ENCODE results near the gene MYRF.

DNA sequence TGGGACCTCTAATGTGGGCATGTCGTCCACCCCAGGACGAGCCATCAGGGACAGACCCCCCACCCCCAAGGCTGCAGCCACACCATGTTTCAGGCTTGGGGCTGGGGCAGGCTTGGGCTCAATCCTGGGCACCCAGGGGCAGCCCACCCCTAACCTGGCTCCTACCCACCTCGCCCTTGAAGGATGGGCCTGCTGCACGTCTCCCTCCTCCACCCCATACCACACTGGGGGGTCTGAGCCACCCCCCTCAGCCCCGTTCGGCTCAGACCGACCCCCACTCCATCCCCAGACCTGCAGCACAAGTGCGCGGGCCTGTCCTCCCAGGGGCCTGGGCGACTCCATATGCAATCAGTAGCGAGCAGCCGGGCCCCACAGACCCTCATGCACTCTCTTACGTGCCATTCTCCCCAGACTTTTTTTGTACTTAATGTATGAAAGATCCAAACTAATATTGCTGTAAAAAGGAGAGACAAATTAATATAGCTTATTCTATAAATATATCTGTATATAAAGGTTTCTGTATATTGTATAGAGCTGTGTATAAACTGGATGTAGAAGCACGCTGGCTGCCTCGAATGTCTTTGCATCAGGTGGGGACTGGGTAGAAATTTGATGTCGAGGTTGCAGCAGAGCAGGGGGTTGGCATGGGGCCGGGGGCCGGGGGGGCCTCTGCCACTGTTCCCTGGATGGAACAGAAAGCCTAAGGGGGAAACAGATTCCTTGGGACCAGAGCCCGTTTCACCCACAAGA, 5.8 kb upstream of the MYRF start:
- no peak for TF ChIP-seq POLR2A (IDR thresholded peaks at IDR 0.05; ENCODE audit: insufficient read depth in 1 of 2, low read depth in 2 of 2, low read length in 2 of 2)
- no peak for TF ChIP-seq EZH2 (conservative IDR thresholded peaks at IDR 0.05; ENCODE audit: low read depth, low read length)
- no peak for TF ChIP-seq ZEB1 (IDR thresholded peaks at IDR 0.05; ENCODE audit: insufficient replicate concordance, low read depth)
- TF ChIP-seq, protein P1, sequence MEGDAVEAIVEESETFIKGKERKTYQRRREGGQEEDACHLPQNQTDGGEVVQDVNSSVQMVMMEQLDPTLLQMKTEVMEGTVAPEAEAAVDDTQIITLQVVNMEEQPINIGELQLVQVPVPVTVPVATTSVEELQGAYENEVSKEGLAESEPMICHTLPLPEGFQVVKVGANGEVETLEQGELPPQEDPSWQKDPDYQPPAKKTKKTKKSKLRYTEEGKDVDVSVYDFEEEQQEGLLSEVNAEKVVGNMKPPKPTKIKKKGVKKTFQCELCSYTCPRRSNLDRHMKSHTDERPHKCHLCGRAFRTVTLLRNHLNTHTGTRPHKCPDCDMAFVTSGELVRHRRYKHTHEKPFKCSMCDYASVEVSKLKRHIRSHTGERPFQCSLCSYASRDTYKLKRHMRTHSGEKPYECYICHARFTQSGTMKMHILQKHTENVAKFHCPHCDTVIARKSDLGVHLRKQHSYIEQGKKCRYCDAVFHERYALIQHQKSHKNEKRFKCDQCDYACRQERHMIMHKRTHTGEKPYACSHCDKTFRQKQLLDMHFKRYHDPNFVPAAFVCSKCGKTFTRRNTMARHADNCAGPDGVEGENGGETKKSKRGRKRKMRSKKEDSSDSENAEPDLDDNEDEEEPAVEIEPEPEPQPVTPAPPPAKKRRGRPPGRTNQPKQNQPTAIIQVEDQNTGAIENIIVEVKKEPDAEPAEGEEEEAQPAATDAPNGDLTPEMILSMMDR (CRISPR knock-in tag; IDR thresholded peaks at IDR 0.05) = no peak
- no peak for TF ChIP-seq ZNF790 (CRISPR knock-in tag; IDR thresholded peaks at IDR 0.05; ENCODE audit: borderline replicate concordance)
- TF ChIP-seq, protein P2, sequence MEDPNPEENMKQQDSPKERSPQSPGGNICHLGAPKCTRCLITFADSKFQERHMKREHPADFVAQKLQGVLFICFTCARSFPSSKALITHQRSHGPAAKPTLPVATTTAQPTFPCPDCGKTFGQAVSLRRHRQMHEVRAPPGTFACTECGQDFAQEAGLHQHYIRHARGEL (CRISPR knock-in tag; IDR thresholded peaks at IDR 0.05) = no peak
- TF ChIP-seq CBX5 (CRISPR knock-in tag; IDR thresholded peaks at IDR 0.05; ENCODE audit: borderline replicate concordance) = no peak
- TF ChIP-seq CEBPB (IDR thresholded peaks at IDR 0.05; ENCODE audit: borderline replicate concordance, low read depth, low read length) = no peak
- no peak for TF ChIP-seq FOXJ3 (CRISPR knock-in tag; IDR thresholded peaks at IDR 0.05; ENCODE audit: borderline replicate concordance)
- no peak for TF ChIP-seq POLR2AphosphoS5 (IDR thresholded peaks at IDR 0.05; ENCODE audit: low read depth, low read length)
- no peak for TF ChIP-seq ZNF503 (CRISPR knock-in tag; IDR thresholded peaks at IDR 0.05)
- no peak for TF ChIP-seq LRRFIP1 (CRISPR knock-in tag; conservative IDR thresholded peaks at IDR 0.05)
- TF ChIP-seq ARNTL (CRISPR knock-in tag; IDR thresholded peaks at IDR 0.05) = no peak

Measured in HepG2 (cell line).